CD4-positive, alpha-beta T cell treated with Interleukin-15 for 4 hours (primary cell): ENCODE measurements around the gene KIF9.
"Not testable (repeated sequence)": the region's sequence is repeated elsewhere in the genome, so short reads cannot be mapped to it uniquely, and the experiment has no call there.

Source experiments
- DNase-seq: peaks from one replicate; pipeline ENCODE4 v3.0.0-alpha.2; 2020; ENCODE audit warnings: low spot score

Gene KIF9

GRCh38 chr3:47186285-47186684 is 96.3 kb downstream of the KIF9 start:
- no peak for DNase-seq

- not testable (repeated sequence) for DNase-seq
Observed at GRCh38 chr3:47181685-47182084, 100.9 kb downstream of the KIF9 start.

- DNase-seq: not testable (repeated sequence)
Observed at GRCh38 chr3:47180011-47180410, 102.6 kb downstream of the KIF9 start.
